G401 (cell line): ENCODE measurements around the gene CCNK. TPM values are rescaled to one million over a fixed set of nuclear protein-coding genes. Genes with fewer than 3 reads are reported as not detected.
A peak's percentile ranks its signal among the peaks of the same experiment; 100 is the strongest.

Experiments
- DNase-seq: peaks from one replicate; pipeline ENCODE4 v3.0.0-alpha.2; 2015; ENCODE audit warnings: low spot score
- in situ Hi-C: cut with HindIII; loops from 2 replicates; pipeline ENCODE4 v1.10.0; 2016; ENCODE audit warnings: low sequenced_read_pairs, mixed read lengths
- total RNA-seq: library from RNA; depleted of rRNA; stranded (reverse); fragments of >200 nt; shearing (Covaris generic); gene quantifications from 2 replicates; pipeline ENCODE4 v1.2.3, GENCODE V29; 2014; rRNA removed

The CCNK gene
- total RNA-seq, 1 experiment from 2014 or later: 16.7 TPM

DNA sequence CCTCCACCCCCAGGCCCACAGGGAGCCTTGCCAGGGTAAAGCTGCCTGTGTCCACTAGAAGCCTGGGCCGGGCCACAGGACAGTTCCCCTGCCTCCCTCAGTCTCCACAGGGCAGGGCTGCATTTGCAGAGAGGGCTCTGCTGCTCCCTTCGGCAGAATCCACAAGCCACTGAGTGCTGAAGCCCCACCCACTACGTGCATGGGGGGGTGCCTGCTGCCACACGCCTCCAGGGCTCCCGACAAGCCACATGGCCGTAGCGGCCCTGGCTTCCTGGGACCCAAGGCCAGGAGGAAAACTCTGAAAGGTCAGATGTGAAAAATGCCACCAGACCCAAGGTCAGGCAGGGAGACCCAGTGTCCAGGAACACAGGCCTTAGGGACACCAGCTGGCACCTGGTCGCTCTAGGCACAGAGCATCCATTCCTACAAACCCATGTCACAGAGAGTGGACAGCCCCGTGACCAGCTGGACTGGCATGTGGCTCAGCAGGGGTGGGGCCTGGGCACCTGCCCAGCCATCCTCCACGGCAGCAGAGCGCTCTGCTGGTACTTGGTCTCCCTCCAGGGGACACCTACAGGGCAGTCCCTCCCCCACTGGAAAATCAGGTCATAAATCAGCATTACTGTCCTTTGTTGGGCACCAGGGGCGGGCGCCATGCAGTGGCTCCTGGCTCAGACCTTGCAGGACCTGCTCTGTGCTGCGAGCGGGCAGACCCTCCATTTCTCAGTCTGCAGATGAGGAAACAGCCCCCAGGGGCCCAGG lies 79.9 kb downstream of the CCNK start:
- in situ Hi-C loops: no loop called here

GRCh38 chr14:99561864-99562263 lies 80.7 kb downstream of the CCNK start:
- in situ Hi-C loops: no loop called here

More for the DNA sequence above, 79.9 kb downstream of the CCNK start:
- DNase-seq: peak; percentile 97

More at GRCh38 chr14:99561864-99562263, 80.7 kb downstream of the CCNK start:
- DNase-seq: peak; percentile 53

Other genes with a start within 250 kb of the CCNK start
- not detected in 2 replicates for gene BCL11B, start 209.2 kb upstream of the CCNK start, total RNA-seq
- 43.7 and 54.9 TPM in 2 replicates for gene SETD3, start 550 bp upstream of the CCNK start, total RNA-seq
- gene CCDC85C, start 122.8 kb downstream of the CCNK start, total RNA-seq: 20.4 and 25.8 TPM in 2 replicates
- 0.20 TPM in 1 of 2 replicates, not detected in the other for gene HHIPL1, start 163.7 kb downstream of the CCNK start, total RNA-seq
- gene CYP46A1, start 202.9 kb downstream of the CCNK start, total RNA-seq: 0.86 and 3.0 TPM in 2 replicates